ENCODE results near the gene DDX10.
"Not testable (repeated sequence)": the region's sequence is repeated elsewhere in the genome, so short reads cannot be mapped to it uniquely, and the experiment has no call there.

The DDX10 gene

DNA sequence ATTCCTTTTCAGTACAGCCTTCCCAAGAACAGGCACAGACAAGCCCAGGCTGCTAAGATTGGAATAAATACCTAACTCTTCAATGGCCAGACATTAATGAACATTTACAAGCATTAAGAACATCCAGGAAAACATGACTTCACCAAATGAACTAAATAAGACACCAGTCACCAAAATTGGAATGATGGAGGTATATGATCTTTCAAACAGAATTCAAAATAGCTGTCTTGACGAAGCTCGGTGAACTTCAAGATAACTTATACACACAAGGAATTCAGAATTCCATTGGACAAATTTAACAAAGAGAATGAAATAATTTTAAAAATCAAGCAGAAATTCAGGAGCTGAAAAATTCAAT lies 16.4 kb upstream of the DDX10 start:
- no peaks in the 10 kb centered on the region for H3K4me1 ChIP-seq (ENCODE audit: control insufficient read depth, insufficient read depth, low read length, poor library complexity, severe bottlenecking)
- no peak overlapping the region for H3K27ac ChIP-seq (ENCODE audit: insufficient read depth, low read length, poor library complexity, severe bottlenecking)
- DNase-seq = no peak
- no peaks in the 10 kb centered on the region for H3K27me3 ChIP-seq (replicated peaks; ENCODE audit: control insufficient read depth, insufficient read depth, low read length, poor library complexity, severe bottlenecking)
- no peak overlapping the region for H3K4me3 ChIP-seq (ENCODE audit: insufficient read depth, low read depth, low read length, poor library complexity, severe bottlenecking)
- no peaks in the 10 kb centered on the region for H3K36me3 ChIP-seq (ENCODE audit: control insufficient read depth, insufficient read depth, low read length)
- no peaks in the 10 kb centered on the region for H3K9me3 ChIP-seq (ENCODE audit: control insufficient read depth, low read length)

- H3K36me3 ChIP-seq (ENCODE audit: control insufficient read depth, insufficient read depth, low read length); H3K9me3 ChIP-seq (ENCODE audit: control insufficient read depth, low read length); H3K27me3 ChIP-seq (replicated peaks; ENCODE audit: control insufficient read depth, insufficient read depth, low read length, poor library complexity, severe bottlenecking); H3K4me3 ChIP-seq (ENCODE audit: insufficient read depth, low read depth, low read length, poor library complexity, severe bottlenecking); H3K4me1 ChIP-seq (ENCODE audit: control insufficient read depth, insufficient read depth, low read length, poor library complexity, severe bottlenecking); H3K27ac ChIP-seq (ENCODE audit: insufficient read depth, low read length, poor library complexity, severe bottlenecking); DNase-seq: not testable (repeated sequence)
Observed at GRCh38 chr11:108654100-108654499, 10.8 kb upstream of the DDX10 start.

DNA sequence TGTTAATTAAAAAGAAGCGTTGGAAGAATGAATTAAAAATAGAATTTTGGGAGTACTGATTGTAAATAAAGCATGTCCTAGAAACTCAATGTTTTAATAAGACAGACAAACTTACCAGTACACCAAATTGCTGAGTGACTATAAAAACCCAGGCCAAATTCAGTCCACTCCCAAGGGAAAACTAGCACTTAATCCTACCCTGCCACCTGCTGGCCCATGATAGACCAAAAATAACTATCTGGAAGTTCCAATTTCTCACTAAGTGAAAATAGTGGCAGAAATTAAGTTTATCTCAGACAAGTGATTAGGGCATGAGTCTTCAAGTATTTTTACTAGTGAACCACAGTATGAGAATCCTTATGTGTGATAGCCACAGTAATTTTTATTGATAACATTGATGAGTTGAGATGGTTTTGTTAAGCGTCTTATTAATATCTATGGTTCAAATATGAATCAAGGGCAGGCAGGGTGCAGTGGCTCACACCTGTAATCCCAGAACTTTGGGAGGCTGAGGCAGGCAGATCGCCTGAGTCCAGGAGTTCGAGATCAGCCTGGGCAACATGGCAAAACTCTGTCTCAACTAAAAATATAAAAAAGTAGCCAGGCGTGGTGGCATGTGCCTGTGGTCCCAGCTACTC lies 9.8 kb upstream of the DDX10 start:
- Histone ChIP-seq H3K4me1 (ENCODE audit: control insufficient read depth, insufficient read depth, low read length, poor library complexity, severe bottlenecking) (no peaks in the 10 kb centered on the region), H3K4me3 (ENCODE audit: insufficient read depth, low read depth, low read length, poor library complexity, severe bottlenecking) (no peak overlapping the region), H3K27ac (ENCODE audit: insufficient read depth, low read length, poor library complexity, severe bottlenecking) (no peak overlapping the region), H3K27me3 (replicated peaks; ENCODE audit: control insufficient read depth, insufficient read depth, low read length, poor library complexity, severe bottlenecking) (no peaks in the 10 kb centered on the region), H3K36me3 (ENCODE audit: control insufficient read depth, insufficient read depth, low read length) (no peaks in the 10 kb centered on the region), H3K9me3 (ENCODE audit: control insufficient read depth, low read length) (no peaks in the 10 kb centered on the region)
- DNase-seq = peak in 1 of 3 donors; percentile 2

- no peaks in the 10 kb centered on the region for H3K27me3 ChIP-seq (replicated peaks; ENCODE audit: control insufficient read depth, insufficient read depth, low read length, poor library complexity, severe bottlenecking)
- H3K9me3 ChIP-seq (ENCODE audit: control insufficient read depth, low read length) = no peaks in the 10 kb centered on the region
- H3K27ac ChIP-seq (ENCODE audit: insufficient read depth, low read length, poor library complexity, severe bottlenecking) = no peak overlapping the region
- no peak overlapping the region for H3K4me3 ChIP-seq (ENCODE audit: insufficient read depth, low read depth, low read length, poor library complexity, severe bottlenecking)
- H3K4me1 ChIP-seq (ENCODE audit: control insufficient read depth, insufficient read depth, low read length, poor library complexity, severe bottlenecking) = peaks cover 7% of the 10 kb centered on the region
- H3K36me3 ChIP-seq (ENCODE audit: control insufficient read depth, insufficient read depth, low read length) = no peaks in the 10 kb centered on the region
- DNase-seq = no peak
Observed at GRCh38 chr11:108662700-108663099, 2.2 kb upstream of the DDX10 start.

DNA sequence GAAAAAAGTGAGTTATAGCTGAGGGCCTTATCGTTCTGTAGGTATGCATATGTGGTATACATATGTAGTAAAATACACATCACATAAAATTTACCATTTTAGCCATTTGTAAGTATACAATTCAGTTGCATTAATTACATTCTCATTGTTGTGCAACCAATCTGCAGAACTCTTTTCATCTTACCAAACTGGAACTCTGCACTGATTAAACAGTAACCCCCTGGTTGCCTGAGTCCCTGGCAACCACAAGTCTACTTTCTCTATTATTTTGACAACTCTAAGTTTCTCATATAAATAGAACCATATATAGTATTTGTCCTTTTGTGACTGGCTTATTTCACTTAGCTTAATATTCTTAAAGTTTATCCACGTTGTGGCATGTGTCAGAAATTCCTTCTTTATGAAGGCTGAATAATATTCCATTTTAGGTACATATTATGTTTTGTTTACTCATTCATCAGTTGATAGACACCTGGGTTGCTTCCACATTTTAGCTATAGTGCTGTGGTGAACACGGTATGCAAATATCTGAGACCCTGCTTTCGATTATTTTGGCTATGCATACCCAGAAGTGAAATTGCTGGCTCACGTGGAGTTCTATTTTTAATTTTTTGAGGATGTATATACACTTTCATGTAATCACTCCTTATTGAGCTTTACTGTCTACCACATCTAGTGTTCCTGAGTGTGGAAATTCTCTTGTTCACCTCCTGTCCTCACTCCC lies 1.6 kb upstream of the DDX10 start:
- DNase-seq = no peak
- Histone ChIP-seq H3K4me3 (ENCODE audit: insufficient read depth, low read depth, low read length, poor library complexity, severe bottlenecking) (no peak overlapping the region), H3K27me3 (replicated peaks; ENCODE audit: control insufficient read depth, insufficient read depth, low read length, poor library complexity, severe bottlenecking) (no peaks in the 10 kb centered on the region), H3K36me3 (ENCODE audit: control insufficient read depth, insufficient read depth, low read length) (no peaks in the 10 kb centered on the region), H3K4me1 (ENCODE audit: control insufficient read depth, insufficient read depth, low read length, poor library complexity, severe bottlenecking) (peaks cover 7% of the 10 kb centered on the region), H3K27ac (ENCODE audit: insufficient read depth, low read length, poor library complexity, severe bottlenecking) (no peak overlapping the region), H3K9me3 (ENCODE audit: control insufficient read depth, low read length) (no peaks in the 10 kb centered on the region)

- Histone ChIP-seq H3K4me3 (ENCODE audit: insufficient read depth, low read depth, low read length, poor library complexity, severe bottlenecking) (no peak overlapping the region), H3K4me1 (ENCODE audit: control insufficient read depth, insufficient read depth, low read length, poor library complexity, severe bottlenecking) (peaks cover 10% of the 10 kb centered on the region), H3K36me3 (ENCODE audit: control insufficient read depth, insufficient read depth, low read length) (peaks cover 4% of the 10 kb centered on the region), H3K27ac (ENCODE audit: insufficient read depth, low read length, poor library complexity, severe bottlenecking) (no peak overlapping the region), H3K9me3 (ENCODE audit: control insufficient read depth, low read length) (no peaks in the 10 kb centered on the region), H3K27me3 (replicated peaks; ENCODE audit: control insufficient read depth, insufficient read depth, low read length, poor library complexity, severe bottlenecking) (no peaks in the 10 kb centered on the region)
- DNase-seq = no peak
Observed at GRCh38 chr11:108666373-108666772, 1.5 kb downstream of the DDX10 start.

- Histone ChIP-seq H3K4me3 (ENCODE audit: insufficient read depth, low read depth, low read length, poor library complexity, severe bottlenecking) (no peak overlapping the region), H3K27ac (ENCODE audit: insufficient read depth, low read length, poor library complexity, severe bottlenecking) (no peak overlapping the region), H3K27me3 (replicated peaks; ENCODE audit: control insufficient read depth, insufficient read depth, low read length, poor library complexity, severe bottlenecking) (no peaks in the 10 kb centered on the region), H3K4me1 (ENCODE audit: control insufficient read depth, insufficient read depth, low read length, poor library complexity, severe bottlenecking) (peaks cover 10% of the 10 kb centered on the region), H3K36me3 (ENCODE audit: control insufficient read depth, insufficient read depth, low read length) (peaks cover 4% of the 10 kb centered on the region), H3K9me3 (ENCODE audit: control insufficient read depth, low read length) (no peaks in the 10 kb centered on the region)
- no peak for DNase-seq
Observed at GRCh38 chr11:108669286-108669685, 4.4 kb downstream of the DDX10 start.

- H3K4me1 ChIP-seq (ENCODE audit: control insufficient read depth, insufficient read depth, low read length, poor library complexity, severe bottlenecking) = peaks cover 10% of the 10 kb centered on the region
- H3K27me3 ChIP-seq (replicated peaks; ENCODE audit: control insufficient read depth, insufficient read depth, low read length, poor library complexity, severe bottlenecking) = no peaks in the 10 kb centered on the region
- peaks cover 4% of the 10 kb centered on the region for H3K36me3 ChIP-seq (ENCODE audit: control insufficient read depth, insufficient read depth, low read length)
- H3K27ac ChIP-seq (ENCODE audit: insufficient read depth, low read length, poor library complexity, severe bottlenecking) = no peak overlapping the region
- H3K9me3 ChIP-seq (ENCODE audit: control insufficient read depth, low read length) = no peaks in the 10 kb centered on the region
- H3K4me3 ChIP-seq (ENCODE audit: insufficient read depth, low read depth, low read length, poor library complexity, severe bottlenecking) = no peak overlapping the region
- no peak for DNase-seq
Observed at GRCh38 chr11:108669711-108670110, 4.8 kb downstream of the DDX10 start.

DNA sequence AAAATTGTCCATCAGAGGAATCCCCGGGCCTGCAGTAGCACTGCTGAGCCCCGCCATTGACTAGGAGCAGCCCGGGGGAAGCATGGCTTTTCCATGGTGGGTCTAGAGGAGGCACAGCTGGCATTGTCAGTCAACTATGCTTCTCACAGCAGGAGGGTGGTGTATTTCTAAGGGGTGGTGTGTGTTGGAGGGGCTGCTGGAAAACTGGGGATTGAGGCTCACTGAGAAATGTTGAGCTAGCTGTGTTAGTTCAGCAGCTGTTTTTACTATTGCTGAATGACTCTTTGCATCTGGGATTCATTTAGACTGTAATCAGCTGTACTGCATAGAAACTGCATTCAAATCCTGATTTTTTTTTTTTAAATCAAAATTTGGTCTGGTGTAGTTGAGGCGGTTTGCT lies 5.6 kb downstream of the DDX10 start:
- H3K27me3 ChIP-seq (replicated peaks; ENCODE audit: control insufficient read depth, insufficient read depth, low read length, poor library complexity, severe bottlenecking) = no peaks in the 10 kb centered on the region
- no peaks in the 10 kb centered on the region for H3K9me3 ChIP-seq (ENCODE audit: control insufficient read depth, low read length)
- no peak overlapping the region for H3K27ac ChIP-seq (ENCODE audit: insufficient read depth, low read length, poor library complexity, severe bottlenecking)
- no peak overlapping the region for H3K4me3 ChIP-seq (ENCODE audit: insufficient read depth, low read depth, low read length, poor library complexity, severe bottlenecking)
- peaks cover 10% of the 10 kb centered on the region for H3K4me1 ChIP-seq (ENCODE audit: control insufficient read depth, insufficient read depth, low read length, poor library complexity, severe bottlenecking)
- no peak for DNase-seq
- H3K36me3 ChIP-seq (ENCODE audit: control insufficient read depth, insufficient read depth, low read length) = peaks cover 10% of the 10 kb centered on the region

- Histone ChIP-seq H3K36me3 (ENCODE audit: control insufficient read depth, insufficient read depth, low read length) (peaks cover 26% of the 10 kb centered on the region), H3K27ac (ENCODE audit: insufficient read depth, low read length, poor library complexity, severe bottlenecking) (no peak overlapping the region), H3K27me3 (replicated peaks; ENCODE audit: control insufficient read depth, insufficient read depth, low read length, poor library complexity, severe bottlenecking) (no peaks in the 10 kb centered on the region), H3K4me1 (ENCODE audit: control insufficient read depth, insufficient read depth, low read length, poor library complexity, severe bottlenecking) (peaks cover 3% of the 10 kb centered on the region), H3K4me3 (ENCODE audit: insufficient read depth, low read depth, low read length, poor library complexity, severe bottlenecking) (no peak overlapping the region), H3K9me3 (ENCODE audit: control insufficient read depth, low read length) (no peaks in the 10 kb centered on the region)
- no peak for DNase-seq
Observed at GRCh38 chr11:108672113-108672512, 7.2 kb downstream of the DDX10 start.

All from effector memory CD4-positive, alpha-beta T cell (primary cell).